Measurements from ENCODE around the gene DNM1.
"Not testable (repeated sequence)": the region's sequence is repeated elsewhere in the genome, so short reads cannot be mapped to it uniquely, and the experiment has no call there.

The DNM1 gene

DNA sequence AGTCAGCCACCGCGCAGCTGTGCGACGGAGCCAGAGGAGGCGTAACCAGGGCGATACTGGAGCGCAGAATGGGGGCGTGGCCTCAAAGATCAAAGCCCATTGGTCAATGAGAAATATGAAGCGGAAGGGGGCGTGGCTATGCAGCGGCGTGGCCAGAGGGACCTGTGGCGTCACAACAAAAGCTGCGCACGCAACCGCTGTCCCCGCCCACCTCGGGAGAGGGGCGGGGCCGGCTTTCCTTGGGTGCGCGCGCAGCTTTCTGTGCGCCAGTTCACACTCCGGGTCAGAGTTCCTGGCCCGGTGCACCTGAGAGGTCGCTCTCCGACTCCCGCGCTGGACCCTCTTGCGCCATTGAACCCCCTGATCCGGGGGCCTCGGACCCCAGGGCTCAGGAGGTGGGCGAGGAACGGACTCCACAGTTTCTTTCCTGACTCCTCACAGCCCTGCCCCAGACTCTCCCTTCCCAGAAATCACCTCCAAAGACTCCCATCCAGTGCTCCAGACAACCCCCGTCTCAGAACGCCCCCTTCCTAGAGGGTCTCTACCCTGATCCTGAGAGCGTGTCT, 72.9 kb downstream of the DNM1 start, which contains the start of gene SWI5:
SWI5 (plus strand) TSS at position 269 of the 566 bp plus-strand sequence.
- TF ChIP-seq, protein P1, sequence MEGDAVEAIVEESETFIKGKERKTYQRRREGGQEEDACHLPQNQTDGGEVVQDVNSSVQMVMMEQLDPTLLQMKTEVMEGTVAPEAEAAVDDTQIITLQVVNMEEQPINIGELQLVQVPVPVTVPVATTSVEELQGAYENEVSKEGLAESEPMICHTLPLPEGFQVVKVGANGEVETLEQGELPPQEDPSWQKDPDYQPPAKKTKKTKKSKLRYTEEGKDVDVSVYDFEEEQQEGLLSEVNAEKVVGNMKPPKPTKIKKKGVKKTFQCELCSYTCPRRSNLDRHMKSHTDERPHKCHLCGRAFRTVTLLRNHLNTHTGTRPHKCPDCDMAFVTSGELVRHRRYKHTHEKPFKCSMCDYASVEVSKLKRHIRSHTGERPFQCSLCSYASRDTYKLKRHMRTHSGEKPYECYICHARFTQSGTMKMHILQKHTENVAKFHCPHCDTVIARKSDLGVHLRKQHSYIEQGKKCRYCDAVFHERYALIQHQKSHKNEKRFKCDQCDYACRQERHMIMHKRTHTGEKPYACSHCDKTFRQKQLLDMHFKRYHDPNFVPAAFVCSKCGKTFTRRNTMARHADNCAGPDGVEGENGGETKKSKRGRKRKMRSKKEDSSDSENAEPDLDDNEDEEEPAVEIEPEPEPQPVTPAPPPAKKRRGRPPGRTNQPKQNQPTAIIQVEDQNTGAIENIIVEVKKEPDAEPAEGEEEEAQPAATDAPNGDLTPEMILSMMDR (IDR thresholded peaks at IDR 0.05; ENCODE audit: extremely low read depth, missing control alignments), result no peak

DNA sequence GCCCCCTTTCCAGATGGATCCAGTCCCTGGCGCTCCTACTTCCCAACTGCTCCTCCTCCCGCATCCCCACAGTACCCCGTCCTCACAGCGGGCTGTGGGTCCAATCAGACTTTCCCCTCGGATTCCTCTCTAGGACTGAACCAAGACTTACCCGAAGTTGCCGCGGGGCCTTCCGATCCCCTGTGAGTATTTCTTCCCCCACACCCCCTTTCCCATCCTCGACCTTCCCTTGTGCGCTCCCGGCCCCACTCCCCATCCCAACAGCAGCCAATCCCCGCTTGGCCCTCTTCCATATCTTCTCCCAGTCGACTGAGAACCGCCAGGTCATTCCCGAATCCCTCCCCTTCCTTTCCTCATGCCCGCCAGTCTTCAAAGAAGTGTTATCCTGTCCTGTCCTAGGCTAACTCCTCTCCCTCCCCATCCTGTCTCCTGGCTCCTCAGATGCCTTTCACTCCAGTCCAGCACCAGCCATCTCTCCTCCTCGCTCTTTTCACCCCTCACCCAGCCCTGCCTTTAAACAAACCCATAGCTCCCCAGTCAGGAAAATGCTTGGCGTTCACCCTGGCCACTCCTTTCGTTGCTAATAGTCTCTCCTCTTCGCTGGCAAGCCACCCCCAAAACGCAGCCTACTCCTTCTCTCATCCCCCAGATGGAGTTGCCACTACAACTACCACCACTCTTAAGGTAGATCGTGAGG, 73.5 kb downstream of the DNM1 start:
- TF ChIP-seq, protein P1 (IDR thresholded peaks at IDR 0.05; ENCODE audit: extremely low read depth, missing control alignments), result no peak
- peak; percentile 32 for DNase-seq (ENCODE audit: low spot score)

More for the DNA sequence above, 72.9 kb downstream of the DNM1 start, which contains the start of gene SWI5:
- DNase-seq (ENCODE audit: low spot score), result peak; percentile 99

DNA sequence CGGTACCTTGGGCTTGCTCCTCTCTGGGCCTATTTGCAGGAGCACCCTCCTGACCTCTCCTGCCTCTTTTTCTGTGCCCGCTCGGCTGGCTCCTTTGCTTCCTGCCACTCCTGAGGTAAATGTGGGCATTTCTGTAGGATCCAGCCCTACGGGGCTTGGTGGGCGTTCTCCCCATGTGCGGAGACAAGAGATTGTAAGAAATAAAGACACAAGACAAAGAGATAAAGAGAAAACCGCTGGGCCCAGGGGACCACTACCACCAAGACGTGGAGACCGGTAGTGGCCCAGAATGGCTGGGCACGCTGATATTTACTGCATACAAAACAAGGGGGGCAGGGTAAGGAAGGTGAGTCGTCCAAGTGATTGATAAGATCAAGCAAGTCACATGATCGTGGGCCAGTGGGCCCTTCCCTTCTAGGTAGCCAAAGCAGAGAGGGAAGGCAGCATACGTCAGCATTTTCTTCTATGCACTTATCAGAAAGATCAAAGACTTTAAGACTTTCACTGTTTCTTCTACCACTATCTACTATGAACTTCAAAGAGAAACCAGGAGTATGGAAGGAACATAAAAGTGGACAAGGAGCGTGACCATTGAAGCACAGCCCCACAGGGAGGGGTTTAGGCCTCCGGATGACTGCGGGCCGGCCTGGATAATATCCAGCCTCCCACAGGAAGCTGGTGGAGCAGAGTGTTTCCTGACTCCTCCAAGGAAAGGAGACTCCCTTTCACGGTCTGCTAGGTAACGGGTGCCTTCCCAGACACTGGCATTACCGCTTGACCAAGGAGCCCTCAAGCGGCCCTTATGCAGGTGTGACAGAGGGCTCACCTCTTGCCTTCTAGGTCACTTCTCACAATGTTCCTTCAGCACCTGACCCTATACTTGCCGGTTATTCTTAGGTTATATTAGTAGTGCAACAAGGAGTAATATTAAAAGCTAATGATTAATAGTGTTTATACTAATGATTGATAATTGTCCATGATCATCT, 76.2 kb downstream of the DNM1 start:
- not testable (repeated sequence) for DNase-seq (ENCODE audit: low spot score)

DNA sequence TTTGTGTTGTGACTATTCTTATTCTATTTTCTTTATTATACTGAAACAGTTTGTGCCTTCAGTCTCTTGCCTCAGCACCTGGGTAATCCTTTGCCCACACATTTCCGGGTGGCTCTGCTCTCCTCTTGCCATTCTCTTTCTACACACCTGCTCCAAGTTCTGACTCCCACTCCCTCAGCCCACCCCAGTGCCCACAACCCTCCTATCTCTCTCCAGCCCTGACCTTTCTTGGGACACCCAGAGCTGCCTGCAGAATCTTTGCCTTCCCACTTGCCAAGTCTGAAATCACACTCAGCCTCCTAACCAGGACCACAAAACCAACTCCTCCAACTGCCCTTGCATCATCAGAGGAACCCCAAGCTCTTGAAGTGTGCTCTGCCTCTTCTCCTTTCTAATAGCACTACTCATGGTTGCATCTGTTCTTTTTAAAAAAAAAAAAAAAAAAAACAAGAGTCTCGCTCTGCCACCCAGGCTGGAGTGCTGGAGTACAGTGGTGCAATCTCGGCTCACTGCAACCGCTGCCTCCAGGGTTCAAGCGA, 77.0 kb downstream of the DNM1 start:
- TF ChIP-seq, protein P1 (IDR thresholded peaks at IDR 0.05; ENCODE audit: extremely low read depth, missing control alignments), result no peak
- no peak for DNase-seq (ENCODE audit: low spot score)

DNA sequence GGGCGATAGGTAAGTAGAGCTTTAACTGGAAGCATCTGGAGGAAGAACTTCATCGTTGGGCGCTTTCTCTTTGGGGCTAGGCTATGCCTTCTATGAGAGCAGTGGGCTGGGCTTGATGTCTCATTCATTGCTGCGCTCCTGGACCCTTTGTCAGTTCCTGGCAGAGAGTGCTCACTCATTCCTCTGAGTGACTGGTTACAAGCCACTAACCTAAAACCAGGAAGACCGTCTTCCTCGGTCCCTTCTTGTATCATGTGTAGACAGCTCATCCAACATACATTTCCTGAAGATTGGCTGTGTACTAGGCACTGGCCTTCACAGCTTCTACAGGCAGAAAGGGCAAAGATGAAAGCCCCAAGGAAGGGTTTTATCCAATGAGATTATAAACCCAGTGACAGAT, 79.3 kb downstream of the DNM1 start:
- no peak for DNase-seq (ENCODE audit: low spot score)

DNA sequence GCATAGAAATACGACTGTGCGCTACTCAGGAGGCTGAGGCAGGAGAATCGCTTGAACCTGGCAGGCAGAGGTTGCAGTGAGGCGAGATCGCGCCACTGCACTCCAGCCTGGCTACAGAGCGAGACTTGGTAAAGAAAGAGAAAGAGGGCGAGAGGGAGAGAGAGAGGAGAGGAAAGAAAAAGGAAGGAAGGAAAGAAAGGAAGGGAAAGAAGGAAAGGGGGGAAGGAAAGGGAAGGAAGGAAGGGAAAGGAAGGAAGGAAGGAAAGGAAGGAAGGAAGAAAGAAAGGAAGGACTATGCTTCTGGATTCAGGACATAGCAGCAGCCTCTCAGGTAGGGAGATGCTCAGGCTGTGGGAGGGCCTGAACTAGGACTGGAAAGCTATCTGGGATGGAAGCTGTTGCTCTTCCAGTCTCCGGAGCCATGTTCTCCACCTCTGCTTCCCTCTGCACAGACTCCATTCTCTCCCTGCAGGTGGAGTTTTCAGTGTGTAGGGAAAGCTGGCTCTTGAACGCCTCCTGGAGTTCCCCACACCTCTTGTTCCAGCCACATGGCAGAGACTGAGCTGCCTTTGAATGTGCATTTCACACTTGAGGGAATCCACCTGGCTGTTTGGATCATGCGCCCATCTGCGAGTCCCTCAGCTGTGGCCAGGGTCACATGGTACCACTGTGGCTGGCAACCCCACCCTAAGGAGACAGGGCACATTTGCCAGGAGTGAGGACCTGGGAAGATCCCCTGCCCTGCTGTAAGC, 82.0 kb downstream of the DNM1 start:
- TF ChIP-seq, protein P1 (IDR thresholded peaks at IDR 0.05; ENCODE audit: extremely low read depth, missing control alignments), result no peak
- no peak for DNase-seq (ENCODE audit: low spot score)

More for the DNA sequence above, 79.3 kb downstream of the DNM1 start:
- TF ChIP-seq, protein P1 (IDR thresholded peaks at IDR 0.05; ENCODE audit: extremely low read depth, missing control alignments), result no peak

DNA sequence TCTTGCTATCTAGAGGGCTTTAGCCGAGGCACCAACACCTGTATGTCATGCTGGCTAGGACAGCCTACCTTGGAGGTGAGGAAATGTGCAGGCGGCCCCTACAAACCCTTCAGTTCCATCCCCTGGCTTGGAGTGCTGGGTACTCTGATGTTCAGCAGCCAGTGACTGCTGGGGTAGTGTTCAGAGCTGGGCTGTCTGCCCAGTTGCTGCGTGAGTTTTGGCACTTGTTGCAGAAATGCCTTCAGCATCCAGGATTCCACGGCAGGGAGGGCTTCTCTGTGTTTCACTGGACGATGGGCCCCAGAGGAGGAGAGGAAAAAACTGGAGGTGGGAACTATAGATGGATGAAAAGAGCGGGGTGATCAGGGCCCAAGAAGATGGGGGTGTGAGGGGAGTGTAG, 83.3 kb downstream of the DNM1 start:
- TF ChIP-seq, protein P1 (IDR thresholded peaks at IDR 0.05; ENCODE audit: extremely low read depth, missing control alignments), result no peak
- DNase-seq (ENCODE audit: low spot score), result no peak

Measured in GM20000 (cell line).